GM21619 (cell line): Measurements from ENCODE around the gene GRIN3A.
A peak's percentile ranks its signal among the peaks of the same experiment; 100 is the strongest.
"Not testable (repeated sequence)": the region's sequence is repeated elsewhere in the genome, so short reads cannot be mapped to it uniquely, and the experiment has no call there.

Experiments
- ATAC-seq: cut with Tn5 transposase; IDR thresholded peaks from one replicate; pipeline ENCODE4 v1.9.1; 2021; ENCODE audit not compliant: unreplicated experiment

GRIN3A gene

DNA sequence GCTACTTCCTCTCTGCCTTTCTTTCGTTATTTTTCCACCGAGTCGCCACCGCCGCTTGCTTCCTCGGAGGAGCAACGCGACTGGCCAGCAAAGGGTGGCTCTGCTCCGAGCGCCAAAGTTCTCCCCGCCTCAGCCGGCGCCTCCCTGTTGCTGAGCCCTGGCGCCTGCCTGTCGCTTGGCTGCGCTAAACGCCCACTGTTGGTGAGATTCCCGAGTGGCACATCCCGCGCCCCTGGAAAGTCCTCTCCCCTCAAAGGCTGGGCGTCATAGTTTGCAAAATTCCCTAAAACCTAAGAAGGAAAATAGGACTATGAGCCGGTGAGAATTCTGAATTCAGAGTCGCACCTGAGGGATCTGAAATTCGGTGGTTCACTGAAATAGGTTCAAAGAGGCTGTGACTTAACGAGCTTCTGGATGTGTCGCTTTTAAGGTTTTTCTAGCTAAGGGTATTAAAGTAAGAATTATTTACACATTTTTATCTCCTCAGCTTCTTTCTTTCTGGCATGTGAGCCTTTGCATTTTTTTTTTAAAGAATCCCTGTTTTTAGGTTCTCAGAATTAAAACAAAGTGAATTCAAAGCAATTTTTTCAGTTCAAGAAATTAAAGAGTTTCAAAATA is at the start of gene GRIN3A:
TSS of gene GRIN3A (minus strand) at position 82 of the 618 bp plus-strand sequence. CDS start 668 bp downstream, outside the sequence.
- ATAC-seq = no peak

DNA sequence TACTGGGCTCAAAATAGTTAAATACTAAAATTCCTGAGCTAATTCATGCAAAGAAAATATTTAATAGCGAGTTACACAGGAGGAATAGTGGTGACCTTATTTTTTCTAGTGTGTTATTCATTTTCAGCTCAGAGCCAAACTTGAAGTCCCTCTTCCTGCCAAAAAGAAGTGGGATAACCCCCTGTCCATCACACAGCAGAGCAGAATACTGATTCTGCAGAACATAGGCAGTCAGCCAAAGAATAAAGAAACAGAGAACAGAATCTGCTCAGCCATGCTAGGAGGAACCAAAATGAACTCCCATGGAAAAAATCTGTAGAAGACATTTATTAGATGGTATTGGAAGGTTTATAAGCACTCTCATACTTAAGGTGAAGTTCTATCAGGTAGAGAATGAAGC is 49.4 kb upstream of the GRIN3A start:
- no peak for ATAC-seq

DNA sequence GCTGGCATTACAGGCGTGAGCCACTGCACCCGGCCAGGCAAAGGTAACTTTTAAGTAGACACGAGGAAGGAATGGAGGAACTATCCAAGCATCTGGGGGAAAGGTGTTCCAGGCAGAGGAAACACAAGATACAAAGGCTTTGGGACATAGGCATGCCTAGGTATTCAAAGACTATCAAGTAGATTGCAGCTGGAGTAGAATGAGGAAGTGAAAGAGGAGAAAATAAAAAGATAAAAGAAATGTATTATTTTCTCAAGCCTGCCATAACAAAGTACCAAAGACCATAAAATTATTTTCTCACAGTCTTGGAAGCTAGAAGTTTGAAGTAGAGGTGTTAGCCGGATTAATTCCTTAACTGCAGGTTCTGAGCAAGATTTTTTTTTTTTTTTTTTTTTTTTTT is 39.9 kb upstream of the GRIN3A start:
- ATAC-seq = no peak

DNA sequence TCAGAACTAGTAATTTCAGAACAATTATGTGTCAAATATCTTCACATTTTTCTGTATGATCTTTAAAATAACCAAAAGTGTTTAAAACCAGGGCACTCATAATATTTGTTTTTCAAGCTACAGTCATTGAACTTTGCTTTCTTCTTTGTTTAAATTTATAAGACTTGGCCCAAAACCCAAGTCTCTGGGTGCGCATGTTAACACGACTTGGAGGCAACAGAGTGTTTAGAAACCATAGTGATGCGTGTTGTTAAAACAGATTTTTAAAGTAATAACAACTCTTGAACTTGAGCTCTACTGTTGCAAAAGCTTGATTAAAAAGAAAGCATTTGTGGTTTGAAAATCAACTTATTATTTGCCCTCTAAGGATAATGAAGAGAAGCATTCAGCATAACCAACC is 26.0 kb upstream of the GRIN3A start:
- ATAC-seq = no peak

DNA sequence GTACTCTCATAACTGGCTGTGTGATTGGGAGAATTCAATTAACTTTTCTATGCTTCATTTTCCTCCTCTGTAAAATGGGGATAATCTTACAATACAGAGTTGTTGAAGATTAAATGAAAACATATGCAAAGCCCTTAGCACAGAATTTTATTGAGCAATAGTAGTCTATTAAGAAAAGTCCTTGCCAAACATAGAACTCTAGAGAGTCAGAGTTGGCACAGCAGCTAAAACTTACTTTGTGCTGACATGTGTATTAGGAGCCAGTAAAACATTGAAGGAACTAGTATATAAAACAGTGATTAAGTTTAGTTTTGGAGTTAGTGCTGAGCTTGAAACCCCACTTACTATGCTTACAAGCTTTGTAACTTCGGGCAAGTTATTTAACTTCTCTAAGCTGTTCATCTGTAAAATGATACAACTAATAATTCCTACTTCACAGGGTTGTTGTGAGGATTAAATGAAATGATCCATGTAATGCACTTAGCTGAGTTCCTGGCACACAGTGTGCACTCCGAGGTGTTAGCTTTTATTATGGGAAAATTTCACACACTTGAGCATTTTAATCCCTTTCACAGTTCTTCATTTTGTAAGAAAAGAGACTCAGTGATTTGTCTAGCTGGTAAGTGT is 20.0 kb upstream of the GRIN3A start:
- no peak for ATAC-seq

DNA sequence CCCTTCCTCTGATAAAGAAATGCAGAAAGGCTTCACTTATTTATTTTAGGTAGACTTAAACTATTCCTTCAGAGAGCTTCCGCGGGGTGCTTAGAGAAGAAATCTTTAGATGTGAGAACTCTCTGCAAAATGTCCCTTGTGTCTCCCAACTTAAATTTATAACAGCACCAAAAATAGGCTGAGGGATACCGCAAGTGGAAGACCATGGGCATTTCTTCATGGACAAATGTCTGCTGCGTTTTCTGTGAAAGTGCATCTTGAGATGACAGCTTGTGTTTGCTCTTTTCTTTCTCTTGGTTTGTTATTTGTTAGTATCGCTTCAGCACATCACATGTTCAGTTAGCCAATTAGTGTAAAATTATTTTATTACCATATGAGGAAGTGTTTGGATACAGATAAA is 15.3 kb upstream of the GRIN3A start:
- no peak for ATAC-seq

DNA sequence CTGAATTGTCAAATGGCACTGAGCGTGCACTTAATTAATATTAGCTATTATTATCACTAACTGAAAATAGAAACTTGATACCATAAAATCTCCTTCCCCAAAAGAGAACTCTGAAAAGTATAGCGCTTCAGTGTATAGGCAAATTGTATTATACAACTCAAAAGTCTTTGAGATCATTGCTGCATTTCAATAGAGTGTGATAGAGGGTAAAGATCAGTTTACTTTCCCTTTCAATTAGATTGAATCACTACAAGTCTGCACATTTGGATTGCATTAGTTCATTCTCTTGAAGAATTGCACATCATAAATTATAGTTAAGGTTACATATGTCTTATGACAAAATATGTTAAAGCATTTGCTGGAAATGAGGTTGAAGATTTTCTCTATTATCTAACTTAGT is 13.4 kb upstream of the GRIN3A start:
- no peak for ATAC-seq

DNA sequence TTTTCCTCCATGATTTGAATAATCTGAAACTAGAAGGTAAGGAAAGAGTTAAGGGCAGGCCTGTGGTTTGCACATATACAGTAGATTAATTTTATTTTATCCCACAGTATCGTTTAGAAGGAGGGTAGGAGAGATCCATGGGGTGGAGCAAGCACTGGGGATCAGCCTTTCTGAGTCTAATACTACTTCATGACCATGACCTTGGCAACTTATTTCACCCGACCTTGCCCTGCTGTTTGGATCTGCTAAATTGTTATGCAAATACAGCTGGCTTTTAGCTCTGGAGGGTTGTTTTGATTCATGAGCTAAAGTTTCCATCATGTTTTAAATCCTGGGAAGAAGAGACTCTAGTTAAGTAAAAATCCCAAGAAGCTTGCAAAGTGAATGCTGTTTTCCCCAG is 864 bp upstream of the GRIN3A start:
- ATAC-seq = no peak

DNA sequence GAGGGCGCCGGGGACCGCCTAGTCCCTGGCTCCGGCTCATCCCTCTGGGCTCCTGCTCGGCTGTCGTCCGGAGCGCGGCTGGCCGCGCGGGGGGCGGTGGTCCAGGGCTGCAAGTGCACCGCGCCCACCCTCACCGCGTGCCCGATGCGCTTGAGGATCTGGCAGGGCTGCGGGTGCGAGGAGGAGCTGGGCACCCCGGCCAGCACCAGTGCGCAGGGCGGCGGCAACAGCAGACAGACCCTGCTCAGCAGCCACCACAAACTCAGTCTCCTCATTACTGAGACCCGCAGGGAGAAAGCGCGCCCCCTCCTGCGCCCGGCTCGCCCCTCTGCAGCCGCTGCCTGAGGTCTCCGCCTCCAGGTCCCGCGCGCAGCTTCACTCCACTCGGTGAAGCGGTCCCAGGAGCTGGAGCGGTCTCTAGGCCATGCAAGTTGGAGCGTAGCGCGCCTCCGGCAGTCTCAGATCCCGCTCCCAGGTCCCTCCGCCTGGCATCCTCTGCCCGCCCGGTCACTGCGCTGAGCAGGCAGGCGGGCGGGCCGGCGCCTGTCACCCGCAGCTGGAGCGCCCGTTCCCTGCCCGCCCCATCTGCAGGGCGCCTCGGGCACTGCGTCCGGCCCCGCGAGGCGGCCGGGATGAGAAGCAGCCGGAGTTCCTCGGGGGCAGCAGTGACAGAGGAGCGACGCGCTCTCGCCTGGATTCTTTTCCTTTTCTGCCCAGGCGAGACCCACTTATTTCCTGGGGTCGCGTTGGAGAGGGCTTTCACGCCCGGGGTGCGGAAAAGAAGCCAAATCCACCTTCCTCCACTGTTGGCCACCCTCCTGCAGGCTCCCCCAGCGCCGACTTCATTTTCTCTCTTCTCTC is 512 bp downstream of the GRIN3A start:
- ATAC-seq = no peak

DNA sequence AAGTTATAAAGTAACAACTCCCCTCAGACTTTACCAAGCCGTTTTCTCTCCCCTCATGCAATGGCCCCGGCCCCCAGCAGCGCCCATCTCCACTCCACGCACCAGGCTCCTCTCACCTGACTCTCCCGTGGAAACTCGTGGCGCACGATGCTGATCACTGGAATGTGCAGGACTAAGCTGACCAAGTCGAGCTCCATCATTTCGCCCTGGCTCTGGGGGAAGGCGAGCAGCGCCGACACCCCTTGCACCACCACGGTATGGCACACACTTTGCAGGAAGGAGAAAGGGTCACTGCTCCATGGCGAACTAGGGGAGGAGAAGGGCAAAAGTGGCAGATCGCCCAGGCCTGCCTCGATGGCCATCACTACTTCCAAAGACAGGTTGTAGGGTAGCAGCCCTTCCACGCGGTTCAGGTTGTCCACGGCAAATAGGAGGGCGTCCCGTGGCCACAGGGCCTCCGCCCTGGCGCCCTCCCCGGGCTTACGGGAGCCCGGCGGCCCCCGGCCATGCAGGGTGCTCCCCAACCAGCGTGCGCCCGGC is 1.2 kb downstream of the GRIN3A start:
- no peak for ATAC-seq

DNA sequence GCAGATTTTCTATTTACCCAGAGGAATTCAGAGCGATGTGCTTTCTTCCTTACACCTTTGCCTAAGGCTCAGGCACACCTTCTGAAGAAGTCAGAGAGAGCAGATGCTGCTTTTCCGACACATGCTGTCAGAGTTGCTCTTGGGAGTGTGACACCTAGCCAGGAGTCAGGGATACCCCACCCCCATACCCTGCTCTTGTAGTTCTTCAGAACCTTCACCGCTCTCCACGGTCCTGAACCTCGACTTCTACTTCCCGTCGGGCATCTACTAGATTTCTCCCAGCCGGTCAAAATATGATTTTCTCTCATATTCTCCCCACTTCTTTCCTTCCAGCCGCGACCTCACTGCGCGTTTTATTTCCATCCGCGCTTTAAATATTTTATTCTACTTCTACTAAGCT is 1.7 kb downstream of the GRIN3A start:
- no peak for ATAC-seq

DNA sequence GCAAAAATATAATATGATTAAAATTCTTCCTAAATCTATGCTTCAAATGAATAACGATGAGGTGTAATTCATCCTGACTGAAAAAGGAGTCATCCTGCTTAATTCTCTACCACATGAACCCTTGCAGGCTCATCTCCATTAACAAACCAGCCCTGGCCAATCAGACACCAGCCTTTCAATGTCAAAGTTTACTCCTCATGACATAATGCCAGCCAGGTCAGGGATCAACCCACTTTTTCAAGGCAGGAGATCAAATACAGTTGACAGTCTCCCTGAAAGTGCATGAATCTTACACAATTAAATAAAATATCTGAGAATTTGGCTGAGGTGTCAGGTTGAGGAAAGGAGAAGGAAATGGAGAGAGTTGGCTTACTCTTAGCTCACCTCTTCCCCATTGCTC is 7.0 kb downstream of the GRIN3A start:
- ATAC-seq = no peak

DNA sequence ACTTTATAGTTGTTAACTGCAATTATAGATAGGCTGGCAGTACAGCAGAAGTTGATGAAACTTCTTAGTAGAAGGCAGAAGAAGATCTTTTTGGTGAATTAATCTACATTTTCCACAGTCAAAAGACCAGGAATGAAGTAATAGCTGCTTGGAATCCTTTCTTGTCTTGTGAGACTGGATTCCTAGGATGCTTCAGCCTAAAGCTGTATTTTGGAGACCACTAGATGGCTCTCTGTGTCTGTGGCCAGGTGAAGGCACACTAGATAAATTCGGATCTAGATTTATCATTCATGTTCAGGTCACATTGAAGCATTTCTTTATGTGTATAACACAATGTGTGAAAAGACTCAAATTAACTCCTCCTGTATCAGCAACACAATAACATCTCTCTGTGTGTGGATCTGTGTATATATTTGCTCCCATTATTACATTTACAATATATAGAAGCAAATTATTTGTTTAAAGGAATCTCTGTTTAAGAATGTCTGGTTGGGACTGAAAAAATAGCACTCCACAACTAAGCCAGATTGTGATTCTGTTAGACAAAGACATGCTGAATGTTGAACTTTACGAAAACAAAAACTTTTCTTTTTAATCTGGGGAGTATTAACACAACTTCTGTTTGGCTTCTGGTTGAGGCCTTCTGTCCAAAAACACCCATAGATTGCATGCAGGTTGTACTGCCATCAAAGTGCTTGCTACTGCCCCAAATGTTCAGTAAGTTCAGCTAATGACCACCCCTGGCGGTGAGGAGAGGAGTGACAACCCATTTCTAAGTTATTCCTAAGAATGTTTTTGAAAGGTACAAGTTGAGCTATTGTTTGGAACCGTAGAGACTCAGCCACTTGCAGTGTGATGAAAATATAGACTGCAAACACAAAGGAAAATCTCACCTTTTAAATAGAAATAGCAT is 10.6 kb downstream of the GRIN3A start:
- peak; percentile 90 for ATAC-seq

DNA sequence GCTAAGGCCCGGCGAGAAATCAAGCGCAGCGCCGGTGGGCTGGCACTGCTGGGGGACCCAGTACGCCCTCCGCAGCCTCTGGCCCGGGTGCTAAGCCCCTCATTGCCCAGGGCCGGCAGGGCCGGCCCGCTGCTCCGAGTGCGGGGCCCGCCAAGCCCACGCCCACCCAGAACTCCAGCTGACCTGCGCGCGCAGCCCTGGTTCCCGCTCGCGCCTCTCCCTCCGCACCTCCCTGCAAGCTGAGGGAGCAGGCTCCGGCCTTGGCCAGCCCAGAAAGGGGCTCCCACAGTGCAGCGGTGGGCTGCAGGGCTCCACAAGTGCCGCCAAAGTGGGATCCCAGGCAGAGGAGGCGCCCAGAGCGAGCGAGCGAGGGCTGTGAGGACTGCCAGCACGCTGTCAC is 14.2 kb downstream of the GRIN3A start:
- not testable (repeated sequence) for ATAC-seq

DNA sequence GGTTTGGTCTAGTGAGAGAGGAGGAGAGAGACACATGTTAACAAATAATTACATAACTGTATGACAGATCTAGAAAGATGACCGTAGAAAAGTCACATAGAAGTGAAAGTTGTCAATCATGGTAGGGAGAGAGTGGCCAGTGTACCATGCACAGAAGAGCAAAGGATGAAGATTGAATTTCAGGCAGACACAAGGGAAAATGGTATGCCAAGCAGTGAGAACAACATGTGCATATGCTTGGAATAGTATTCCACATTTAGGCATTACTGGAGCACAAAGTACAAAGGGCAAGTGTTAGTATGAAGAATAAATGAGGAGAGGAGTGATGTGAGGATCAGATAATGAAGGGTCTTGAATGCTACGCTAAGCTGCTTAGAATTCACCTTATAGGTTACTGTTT is 20.3 kb downstream of the GRIN3A start:
- ATAC-seq = no peak

DNA sequence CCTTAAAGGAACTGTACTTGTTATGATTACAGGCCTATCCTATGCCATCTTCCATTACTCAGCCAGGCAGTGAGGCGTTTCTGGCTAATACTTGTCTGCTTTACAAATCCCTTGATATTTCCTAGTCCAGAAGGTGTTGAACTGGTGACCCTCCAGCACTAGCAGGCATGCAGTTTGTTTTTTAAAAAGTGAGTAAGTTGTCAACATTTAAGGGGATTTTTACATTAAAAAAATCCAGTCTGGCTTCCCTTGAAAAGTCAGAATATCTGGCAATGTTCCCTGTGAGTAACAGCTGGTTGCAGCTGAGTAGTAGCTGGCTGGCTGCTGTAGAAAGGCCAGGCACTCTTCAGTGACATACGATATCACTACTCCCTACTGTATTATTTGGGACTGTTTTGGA is 21.8 kb downstream of the GRIN3A start:
- no peak for ATAC-seq

DNA sequence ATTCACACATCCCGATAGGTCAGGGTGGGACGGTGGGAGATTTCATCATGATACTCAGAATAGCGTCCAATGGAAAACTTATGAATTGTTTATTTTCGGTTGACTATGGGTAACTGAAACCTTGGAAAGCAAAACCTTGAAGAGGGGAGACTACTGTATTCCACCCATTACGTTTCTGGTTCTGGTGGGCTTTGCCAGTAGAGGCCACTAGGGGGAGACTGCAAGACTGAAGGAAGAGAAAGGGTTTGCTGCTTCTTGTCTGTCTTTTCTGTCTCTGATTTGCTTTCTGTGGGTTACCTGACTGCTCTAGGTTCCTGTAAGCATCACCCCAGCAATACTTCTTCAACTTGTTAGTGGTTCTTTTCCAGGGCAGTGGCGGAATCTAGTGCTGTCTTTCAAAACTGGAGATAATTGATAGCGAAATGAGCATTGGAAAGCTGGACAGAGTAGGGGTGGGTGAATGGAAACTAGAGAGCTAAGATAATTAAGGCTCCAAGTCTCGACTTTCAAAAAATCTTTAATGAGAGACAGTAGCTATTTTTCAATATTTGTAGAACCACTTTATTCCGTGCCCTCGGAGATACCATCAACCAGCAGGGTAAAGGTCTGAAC is 27.0 kb downstream of the GRIN3A start:
- peak; percentile 73 for ATAC-seq

DNA sequence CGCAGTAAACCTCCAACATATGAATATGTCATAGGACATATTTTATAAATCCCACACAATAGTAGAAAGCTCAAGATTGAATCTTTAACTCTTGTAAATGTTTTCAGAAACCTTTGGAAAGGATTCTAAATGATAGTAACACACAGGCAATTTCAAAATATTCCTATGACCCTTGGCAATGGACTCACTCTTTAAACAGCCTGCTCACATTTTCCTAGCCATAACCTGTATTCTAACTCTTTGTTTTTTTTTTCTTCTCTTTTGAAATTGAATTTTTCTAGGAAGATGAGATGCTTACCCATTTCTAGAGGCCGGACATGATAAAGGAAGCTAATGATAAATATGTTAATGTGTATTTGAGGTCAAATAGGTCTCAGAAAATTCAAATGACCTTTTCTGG is 29.6 kb downstream of the GRIN3A start:
- ATAC-seq = no peak

DNA sequence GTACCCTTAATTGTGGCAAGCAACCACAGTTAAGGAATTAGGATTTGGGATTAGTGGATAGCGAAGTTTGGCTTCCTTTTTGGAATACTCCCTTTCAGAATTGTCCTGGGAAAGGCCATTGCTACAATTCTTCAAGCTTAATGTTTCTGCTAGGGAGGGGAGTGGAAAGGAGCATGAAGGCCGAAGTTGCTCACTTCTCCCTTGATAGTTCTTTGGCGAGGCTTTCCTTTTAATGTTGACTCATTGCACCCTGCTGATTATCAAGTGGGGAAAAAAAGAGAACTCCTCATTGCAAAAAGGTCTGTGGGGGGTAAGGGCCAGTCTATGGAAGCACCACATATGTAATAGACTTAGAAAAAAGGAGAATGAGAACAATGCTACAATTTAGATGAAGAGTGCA is 30.7 kb downstream of the GRIN3A start:
- ATAC-seq = no peak

DNA sequence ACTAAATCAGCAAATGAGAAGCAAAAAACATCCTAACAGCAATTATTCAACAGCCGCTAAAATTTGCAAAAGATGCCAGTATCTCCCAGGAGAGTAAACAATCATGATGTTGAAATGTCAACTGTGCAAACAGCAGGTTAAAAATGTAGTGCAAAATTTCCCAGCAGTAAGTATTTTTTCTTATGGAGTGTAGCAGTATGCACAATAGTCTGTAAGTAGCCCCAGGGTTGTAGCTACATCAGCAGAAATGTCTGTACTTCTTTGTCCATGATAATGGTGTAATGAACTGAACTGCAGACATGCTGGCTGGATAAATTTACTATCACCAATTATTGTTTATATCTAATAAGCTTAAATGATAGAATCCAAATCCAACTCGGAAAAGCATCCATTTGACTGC is 31.4 kb downstream of the GRIN3A start:
- no peak for ATAC-seq
